Measurements from ENCODE around the gene HAUS8. TPM values are rescaled to one million over a fixed set of nuclear protein-coding genes. Genes with fewer than 3 reads are reported as not detected.
A peak's percentile ranks its signal among the peaks of the same experiment; 100 is the strongest.

The HAUS8 gene
- polyA plus RNA-seq, 12 donors: 6.5 to 13.9 (median 9.2) TPM; not detected in 1

GRCh38 chr19:17077447-17078028, 2.3 kb upstream of the HAUS8 start:
- DNase-seq: no peak

DNA sequence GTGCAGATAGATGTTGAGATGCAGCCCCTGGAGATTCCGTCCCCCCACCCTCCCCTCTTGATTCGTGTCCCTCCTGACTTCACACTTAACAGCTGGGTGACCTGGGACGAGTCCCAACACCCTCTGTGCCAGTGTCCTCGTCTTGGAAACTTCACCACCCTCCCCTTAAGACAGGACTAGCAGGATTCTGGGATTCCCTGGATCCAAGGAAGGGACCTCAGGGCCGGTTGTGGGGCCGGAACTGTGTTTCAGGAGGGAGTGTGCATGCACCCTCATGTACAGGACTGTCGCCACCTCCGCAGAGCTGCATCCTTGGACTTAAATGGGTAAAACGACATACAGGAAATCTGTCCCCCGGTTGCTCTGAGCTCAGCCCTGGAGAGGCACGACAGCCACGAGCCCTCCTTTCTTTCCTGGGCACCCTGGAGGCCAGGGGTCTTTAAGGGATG, 1.3 kb upstream of the HAUS8 start:
- DNase-seq: no peak

DNA sequence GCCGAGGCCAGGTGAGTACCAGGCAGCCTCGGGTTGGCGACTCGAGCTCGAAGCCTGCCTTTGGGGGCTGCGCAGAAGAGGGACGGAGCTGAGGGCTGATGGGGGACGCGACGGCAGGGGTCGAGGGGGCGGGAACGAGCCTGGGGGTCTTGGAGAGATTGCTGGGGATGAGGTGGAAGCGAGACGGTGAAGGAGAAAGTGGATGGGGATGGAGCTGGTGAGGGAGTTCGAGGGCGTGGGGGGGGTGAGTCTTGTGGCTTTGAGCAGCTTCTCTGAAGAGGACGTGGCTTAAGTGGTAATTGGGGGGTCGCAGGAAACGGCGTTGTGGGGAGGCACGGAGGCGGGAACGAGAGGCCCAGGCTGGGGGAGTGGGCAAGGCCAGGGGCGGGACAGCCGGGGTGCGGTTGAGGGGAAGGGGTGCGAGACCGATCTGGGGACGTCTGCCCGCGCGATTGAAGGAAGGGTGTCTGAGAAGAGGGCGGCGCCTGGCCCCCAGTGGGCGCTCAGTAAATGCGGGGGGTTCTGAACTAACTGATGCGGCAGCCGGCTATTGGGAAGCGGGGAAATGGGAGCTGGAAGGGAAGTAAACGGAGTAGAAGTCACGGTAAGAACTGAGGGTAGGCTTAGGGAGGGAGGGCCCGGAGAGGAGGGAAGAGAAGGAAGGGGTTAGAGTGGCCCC, 751 bp upstream of the HAUS8 start:
- peak; percentile 57 for DNase-seq

- no peak for DNase-seq
These were observed 618 bp downstream of the HAUS8 start for GRCh38 chr19:17074634-17075034.

DNA sequence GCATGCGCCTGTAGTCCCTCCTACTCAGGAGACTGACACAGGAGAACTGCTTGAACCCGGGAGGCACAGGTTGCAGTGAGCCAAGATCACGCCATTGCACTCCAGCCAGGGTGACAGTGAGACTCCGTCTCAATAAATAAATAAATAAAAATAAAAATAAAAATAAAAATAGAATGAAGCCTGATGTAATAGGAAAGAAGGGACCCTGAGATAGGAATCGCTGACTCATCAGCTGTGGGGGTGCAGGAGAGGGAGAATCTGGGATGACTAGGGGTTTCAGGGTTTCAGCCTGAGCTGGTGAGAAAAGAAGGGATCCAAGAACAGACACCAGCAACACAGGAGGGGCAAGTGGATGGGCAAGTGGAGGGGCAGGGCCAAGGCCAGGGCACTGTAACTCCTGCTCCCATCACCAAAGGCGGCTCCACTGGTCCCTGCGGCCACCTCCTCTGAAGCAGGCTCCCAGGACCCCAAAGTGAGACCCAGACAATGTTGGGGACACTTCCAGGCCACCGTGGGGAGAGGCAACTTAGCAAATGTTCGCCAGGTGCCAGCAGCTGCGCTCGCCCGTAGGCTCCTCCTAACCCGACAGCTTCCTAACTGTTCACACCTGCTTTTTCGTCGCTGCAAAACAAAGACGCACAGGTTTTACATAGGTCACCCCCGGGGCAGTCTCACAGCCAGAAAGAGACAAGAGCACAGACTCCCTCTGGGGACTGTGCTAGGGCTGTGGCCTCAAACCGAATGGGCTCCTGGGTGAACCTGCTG, 1.2 kb downstream of the HAUS8 start:
- no peak for DNase-seq

GRCh38 chr19:17070912-17071311, 4.3 kb downstream of the HAUS8 start:
- DNase-seq: no peak

DNA sequence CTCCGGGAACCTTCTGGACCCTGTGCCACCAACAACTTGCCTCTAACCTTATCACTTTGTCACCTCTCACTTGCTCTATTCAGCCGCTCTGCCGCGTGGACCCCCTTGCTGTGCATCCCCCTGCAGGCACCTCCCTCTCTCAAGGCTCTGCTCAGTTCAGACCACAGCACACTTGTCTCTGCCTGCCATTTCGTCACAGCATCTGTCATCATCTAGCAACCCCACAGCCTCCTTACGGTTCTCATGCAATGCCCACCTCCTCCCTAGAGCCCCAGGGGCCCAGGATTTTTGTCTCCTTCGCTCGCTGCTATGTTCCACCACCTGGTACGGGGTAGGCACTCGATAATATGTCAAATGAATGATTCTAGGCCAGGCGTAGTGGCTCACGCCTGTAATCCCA, 4.8 kb downstream of the HAUS8 start:
- no peak for DNase-seq

- no peak for DNase-seq
These were observed 6.1 kb downstream of the HAUS8 start for GRCh38 chr19:17069193-17069592.

GRCh38 chr19:17063428-17063827, 11.8 kb downstream of the HAUS8 start:
- DNase-seq: no peak

DNA sequence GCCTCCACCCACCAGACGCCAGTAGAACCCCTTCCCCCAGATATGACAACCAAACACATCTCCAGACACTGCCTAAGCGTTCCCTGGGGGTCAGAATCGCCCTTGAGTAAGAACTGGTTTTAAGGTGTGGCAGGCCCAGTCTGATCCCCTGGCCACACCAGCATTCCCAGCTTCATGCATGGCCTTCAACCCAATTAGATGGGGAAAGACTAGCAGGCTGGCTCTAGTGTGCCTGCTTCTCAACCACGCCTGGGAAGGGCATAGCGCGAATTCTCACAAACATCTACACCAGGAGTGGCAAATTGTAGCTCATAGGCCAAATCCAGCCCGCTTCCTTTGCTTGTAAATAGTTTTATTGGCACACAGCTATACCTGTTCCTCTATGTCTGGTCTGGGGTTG, 13.6 kb downstream of the HAUS8 start:
- DNase-seq: no peak

DNA sequence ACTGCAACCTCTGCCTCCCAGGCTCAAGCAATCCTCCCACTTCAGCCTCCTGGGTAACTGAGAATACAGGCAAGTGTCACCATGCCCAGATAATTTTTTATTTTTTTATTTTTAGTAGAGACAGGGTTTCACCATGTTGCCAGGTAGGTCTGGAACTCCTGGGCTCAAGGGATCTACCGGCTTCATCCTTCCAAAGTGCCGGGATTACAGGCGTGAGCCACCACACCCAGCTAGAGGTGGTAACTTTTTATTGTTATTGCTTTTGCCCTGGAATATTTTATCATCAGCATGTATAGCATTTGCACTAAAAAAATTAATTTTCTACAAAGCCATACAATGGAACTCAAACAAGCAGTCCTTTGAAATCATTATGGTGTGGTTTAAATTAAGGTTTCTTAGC, 14.0 kb downstream of the HAUS8 start:
- DNase-seq: no peak

DNA sequence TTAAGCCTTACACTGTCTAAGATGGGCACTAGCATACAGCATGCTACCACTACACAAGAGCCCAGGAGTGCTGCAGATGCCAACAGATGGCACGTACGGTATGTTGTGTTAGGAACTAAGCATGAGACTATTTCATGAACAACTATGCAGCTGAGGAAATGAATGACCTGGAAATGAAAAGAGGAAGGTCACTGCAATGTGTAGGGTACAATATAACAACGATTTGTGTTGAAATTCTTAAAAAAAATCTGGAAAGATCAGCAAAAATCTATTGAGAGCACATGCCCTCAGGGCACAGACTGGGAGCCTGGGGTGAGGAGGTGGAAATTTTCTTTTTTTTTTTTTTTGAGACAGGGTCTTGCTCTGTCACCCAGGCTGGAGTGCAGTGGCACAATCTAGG, 14.4 kb downstream of the HAUS8 start:
- DNase-seq: no peak

- no peak for DNase-seq
These were observed 17.0 kb downstream of the HAUS8 start for GRCh38 chr19:17058236-17058635.

DNA sequence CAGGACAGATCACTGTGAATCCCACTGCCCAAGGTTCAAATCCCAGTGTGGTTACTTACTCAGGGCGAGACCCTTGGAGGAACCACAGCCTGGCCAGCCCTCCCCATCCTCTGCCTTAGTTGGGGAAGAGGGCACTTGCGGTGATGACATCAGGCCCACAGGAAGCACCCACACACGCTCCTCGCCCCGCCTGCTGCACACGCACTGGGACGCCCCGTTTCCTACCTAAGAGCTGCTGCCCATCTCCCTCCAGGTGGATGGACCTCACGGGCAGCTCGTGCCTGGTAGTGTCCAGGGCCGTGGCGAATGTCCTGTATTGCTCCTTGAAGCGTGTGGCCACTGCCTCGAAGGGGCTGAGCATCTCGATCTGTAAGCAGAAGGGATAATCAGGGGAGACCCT, 19.6 kb downstream of the HAUS8 start:
- DNase-seq: no peak

DNA sequence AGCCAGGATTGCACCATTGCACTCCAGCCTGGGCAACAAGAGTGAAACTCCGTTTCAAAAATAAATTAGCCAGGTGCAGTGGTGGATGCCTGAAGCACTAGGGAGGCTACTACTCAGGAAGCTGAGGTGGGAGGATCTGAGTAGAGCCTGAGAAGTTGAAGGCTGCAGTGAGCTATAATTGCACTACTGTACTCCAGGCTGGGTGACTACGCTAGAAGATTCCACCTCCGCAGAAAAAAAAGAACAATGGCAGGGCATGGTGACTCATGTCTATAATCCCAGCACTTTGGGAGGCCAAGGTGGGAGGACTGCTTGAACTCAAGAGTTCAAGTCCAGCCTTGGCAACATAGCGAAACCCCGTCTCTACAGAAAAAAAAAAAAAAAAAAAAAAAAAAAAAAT, 20.5 kb downstream of the HAUS8 start:
- no peak for DNase-seq

DNA sequence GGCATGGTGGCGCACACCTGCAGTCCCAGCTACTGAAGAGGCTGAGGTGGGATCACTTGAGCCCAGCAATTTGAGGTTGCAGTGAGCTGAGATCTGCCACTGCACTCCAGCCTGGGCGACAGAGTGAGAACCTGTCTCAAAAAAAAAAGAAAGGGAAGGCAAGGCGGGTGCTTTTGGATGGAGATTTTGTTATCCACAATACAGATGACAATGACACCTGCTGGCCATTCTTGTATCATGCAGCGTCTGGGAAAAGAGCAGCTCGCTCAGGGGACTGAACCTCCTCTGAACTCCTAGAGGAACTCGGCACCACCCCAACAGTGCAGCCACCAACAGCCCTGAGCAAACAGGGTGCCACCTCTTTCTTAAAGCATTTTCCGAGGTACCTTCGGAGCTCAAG, 22.8 kb downstream of the HAUS8 start:
- peak; percentile 40 for DNase-seq

- DNase-seq: no peak
These were observed 25.5 kb downstream of the HAUS8 start for GRCh38 chr19:17049711-17050280.

DNA sequence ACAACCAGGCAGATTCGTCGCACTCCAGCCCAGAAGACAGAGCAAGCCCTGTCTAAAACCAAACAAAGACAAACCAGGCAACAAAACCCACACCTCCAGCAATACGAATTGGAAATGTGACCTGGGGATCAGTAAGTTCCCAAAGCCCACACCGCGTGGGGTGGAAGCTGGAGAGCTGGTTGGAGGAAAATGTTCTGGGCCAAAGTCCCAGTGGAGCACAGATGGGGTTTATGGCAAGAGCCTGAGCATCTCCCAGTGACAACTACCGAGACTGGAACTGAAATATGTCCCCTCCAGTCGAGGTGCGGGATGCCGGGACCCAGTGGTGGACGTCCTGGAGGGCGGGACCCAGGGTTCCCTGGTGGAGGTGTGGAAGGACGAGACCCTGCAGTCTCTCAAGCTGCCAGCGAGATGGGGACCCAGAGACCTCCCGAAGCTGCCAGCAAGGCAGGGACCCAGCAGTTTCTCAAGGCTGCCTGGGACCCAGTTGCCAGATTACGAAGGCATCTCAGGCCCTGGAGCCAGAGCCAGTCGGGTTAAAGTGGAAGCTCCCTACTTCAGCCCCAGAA, 26.3 kb downstream of the HAUS8 start:
- no peak for DNase-seq

GRCh38 chr19:17045907-17046502, 29.2 kb downstream of the HAUS8 start:
- no peak for DNase-seq

DNA sequence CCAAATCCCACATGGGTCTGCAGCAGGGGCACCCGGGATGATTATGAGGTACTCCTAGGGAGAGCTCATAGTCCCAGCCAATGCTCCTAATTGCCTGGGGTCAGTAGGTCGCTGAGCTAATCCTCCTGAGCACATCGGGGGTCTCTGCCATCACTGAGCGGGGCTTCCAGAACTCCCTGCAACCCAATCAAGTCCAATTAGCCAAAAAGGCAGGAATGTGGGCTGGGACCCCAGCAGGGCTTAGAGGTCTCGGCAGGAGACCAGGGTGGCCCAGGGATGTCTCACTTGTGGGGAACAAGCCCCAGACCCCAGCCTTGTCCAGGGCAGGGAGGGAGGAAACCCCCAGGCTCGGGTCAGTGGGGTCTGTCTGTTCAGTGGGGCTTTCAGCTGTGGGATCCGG, 31.5 kb downstream of the HAUS8 start:
- DNase-seq: no peak

- DNase-seq: peak; percentile 38
These were observed 33.3 kb downstream of the HAUS8 start for GRCh38 chr19:17041976-17042375.

DNA sequence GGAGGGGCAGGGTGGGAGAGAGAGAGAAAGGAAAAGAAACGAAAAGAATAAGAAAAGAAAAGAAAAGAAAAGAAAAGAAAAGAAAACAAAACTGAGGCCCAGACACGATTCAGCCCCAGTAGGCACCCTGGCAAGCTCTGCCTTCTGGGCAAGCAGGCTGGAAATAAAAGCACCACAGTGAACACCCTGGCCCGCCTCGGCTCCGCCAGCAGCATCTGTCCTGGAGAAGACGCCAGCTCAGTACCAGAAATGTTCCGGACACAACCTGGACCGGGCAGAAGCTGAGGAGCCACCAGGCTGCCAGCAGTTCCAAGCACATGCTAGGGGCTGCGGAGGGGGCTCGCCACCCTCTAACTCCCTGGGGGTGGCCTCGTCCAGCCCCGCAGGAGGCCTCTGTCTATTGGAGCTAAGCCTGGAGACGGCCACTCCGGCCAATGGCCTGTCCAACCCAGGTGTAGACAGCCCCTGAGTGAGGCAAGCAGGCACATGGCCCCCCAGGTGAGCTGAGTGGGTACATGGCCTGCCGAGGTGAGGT, 37.2 kb downstream of the HAUS8 start:
- no peak for DNase-seq
